Measurements from ENCODE around the gene ERFL. TPM values are rescaled to one million over a fixed set of nuclear protein-coding genes. Genes with fewer than 3 reads are reported as not detected.

ERFL gene
- total RNA-seq, 2 donors from 2014 or later = not detected

DNA sequence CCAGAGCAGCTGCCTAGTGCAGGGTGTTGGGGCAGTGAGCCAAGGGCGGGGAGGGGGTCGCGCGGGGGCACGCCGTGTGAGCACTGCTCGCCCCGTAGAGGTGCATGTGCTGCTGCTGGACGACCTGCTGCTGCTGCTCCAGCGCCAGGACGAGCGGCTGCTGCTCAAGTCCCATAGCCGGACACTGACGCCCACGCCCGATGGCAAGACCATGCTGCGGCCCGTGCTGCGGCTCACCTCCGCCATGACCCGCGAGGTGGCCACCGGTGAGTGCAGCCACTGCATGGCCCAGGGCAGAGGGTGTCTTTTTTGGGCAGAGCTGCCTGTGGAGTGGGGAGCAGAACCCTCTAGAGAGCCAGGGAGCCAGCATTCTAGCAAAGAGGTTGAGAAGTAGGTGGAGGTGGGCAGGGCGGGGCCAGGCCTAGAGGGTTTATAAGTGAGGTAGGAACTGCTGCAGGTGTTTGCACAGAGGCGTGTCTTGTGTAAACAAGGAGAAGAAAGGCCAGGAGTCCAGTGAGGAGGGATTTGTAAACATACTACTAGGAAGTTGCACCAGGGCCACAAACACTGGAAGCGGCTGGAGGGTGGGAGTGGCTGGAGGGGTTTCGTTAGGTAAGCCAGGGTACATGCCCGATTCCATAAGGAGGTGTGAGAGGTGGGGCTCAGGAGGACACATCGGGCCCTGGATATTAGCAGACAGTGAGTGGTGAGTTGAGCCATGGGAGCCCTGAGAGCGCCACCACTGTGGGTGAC is 24.0 kb downstream of the ERFL start:
- H3K27ac ChIP-seq = no peak overlapping the region
- no peak overlapping the region for H3K4me3 ChIP-seq
- DNase-seq (ENCODE audit: low spot score) = no peak
- no peaks in the 10 kb centered on the region for H3K4me1 ChIP-seq
- H3K9me3 ChIP-seq = no peaks in the 10 kb centered on the region
- TF ChIP-seq, protein P1, sequence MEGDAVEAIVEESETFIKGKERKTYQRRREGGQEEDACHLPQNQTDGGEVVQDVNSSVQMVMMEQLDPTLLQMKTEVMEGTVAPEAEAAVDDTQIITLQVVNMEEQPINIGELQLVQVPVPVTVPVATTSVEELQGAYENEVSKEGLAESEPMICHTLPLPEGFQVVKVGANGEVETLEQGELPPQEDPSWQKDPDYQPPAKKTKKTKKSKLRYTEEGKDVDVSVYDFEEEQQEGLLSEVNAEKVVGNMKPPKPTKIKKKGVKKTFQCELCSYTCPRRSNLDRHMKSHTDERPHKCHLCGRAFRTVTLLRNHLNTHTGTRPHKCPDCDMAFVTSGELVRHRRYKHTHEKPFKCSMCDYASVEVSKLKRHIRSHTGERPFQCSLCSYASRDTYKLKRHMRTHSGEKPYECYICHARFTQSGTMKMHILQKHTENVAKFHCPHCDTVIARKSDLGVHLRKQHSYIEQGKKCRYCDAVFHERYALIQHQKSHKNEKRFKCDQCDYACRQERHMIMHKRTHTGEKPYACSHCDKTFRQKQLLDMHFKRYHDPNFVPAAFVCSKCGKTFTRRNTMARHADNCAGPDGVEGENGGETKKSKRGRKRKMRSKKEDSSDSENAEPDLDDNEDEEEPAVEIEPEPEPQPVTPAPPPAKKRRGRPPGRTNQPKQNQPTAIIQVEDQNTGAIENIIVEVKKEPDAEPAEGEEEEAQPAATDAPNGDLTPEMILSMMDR (IDR thresholded peaks at IDR 0.05) = no peak
- peaks cover 75% of the 10 kb centered on the region for H3K36me3 ChIP-seq
- no peaks in the 10 kb centered on the region for H3K27me3 ChIP-seq

DNA sequence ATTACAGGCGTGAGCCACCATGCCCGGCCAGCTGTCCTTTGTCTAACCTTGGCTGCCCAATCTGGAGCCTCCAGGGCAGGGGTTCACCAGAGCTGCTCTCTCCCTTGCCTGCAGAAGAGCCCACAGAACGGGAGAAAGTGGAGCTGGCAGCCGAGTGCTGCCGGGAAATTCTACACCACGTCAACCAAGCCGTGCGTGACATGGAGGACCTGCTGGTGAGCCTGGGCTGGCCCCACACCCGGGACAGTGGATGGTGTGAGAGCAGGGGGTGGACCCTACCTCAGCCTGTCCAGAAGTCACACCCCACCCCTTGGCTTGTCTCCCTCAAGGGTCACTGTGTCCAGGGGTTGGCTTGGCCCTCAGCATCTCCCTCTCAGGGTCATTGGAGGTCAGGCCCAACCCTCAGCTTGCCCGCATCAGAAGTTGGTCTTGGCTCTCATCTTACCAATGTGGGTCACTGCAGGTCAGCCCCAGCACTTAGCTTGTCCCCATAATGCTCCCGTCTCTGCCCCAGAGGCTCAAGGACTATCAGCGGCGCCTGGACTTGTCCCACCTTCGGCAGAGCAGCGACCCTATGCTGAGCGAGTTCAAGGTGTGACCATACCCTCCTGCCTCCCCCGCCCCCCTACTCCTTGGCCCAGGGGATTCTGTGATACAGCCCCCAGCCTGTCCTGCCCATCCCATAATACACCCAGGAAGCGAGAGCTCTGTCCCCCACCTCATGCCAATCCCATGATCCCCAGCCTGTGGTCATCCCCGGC is 24.9 kb downstream of the ERFL start:
- Histone ChIP-seq H3K27ac (no peak overlapping the region), H3K4me3 (no peak overlapping the region), H3K9me3 (no peaks in the 10 kb centered on the region), H3K36me3 (peaks cover 83% of the 10 kb centered on the region), H3K4me1 (no peaks in the 10 kb centered on the region), H3K27me3 (no peaks in the 10 kb centered on the region)
- DNase-seq (ENCODE audit: low spot score) = no peak
- TF ChIP-seq, protein P1 (IDR thresholded peaks at IDR 0.05) = no peak

DNA sequence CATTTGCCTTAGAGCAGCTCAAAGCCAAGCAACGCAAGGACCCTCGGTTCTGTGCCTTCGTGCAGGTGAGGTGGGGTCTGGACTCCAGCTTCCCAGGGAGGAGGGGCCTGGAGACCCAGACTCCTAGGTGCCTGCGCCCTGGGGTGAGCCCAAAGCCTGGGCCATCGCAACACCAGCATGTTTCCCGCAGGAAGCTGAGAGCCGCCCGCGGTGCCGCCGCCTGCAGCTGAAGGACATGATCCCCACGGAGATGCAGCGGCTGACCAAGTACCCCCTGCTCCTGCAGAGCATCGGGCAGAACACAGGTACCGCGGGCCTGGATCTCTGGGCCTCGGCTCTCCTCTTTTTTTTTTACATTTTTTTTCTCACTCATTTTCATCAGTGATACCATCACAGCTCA is 25.7 kb downstream of the ERFL start:
- Histone ChIP-seq H3K4me3 (no peak overlapping the region), H3K27ac (no peak overlapping the region), H3K4me1 (no peaks in the 10 kb centered on the region), H3K36me3 (peaks cover 91% of the 10 kb centered on the region), H3K27me3 (no peaks in the 10 kb centered on the region), H3K9me3 (no peaks in the 10 kb centered on the region)
- no peak for DNase-seq (ENCODE audit: low spot score)
- TF ChIP-seq, protein P1 (IDR thresholded peaks at IDR 0.05) = no peak

DNA sequence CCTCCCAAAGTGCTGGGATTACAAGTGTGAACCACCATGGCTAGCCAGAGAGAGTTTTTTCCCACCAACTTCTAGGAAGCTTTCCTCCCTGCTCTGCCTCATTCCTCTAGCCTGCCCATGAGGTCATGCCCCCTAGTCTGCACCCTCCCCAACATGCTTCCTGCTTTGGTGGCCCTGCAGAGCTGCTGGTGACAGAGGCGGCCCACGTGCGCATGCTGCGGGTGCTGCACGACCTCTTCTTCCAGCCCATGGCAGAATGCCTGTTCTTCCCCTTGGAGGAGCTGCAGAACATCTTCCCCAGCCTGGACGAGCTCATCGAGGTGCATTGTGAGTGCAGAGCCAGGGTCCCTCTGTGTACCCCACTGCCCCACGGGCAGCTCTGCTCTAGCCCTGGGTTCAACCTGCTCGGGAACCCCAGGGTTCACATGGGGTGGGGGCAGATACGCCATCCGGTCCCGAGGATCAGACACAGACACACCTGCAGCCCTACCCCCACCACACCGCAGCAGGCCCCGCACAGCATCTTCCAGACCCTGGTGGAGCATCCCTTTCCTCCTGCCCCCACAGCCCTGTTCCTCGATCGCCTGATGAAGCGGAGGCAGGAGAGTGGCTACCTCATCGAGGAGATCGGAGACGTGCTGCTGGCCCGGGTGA is 26.4 kb downstream of the ERFL start:
- peaks cover 88% of the 10 kb centered on the region for H3K36me3 ChIP-seq
- H3K27me3 ChIP-seq = no peaks in the 10 kb centered on the region
- TF ChIP-seq, protein P1 (IDR thresholded peaks at IDR 0.05) = no peak
- H3K9me3 ChIP-seq = no peaks in the 10 kb centered on the region
- no peak for DNase-seq (ENCODE audit: low spot score)
- H3K4me1 ChIP-seq = no peaks in the 10 kb centered on the region
- no peak overlapping the region for H3K4me3 ChIP-seq
- H3K27ac ChIP-seq = no peak overlapping the region

DNA sequence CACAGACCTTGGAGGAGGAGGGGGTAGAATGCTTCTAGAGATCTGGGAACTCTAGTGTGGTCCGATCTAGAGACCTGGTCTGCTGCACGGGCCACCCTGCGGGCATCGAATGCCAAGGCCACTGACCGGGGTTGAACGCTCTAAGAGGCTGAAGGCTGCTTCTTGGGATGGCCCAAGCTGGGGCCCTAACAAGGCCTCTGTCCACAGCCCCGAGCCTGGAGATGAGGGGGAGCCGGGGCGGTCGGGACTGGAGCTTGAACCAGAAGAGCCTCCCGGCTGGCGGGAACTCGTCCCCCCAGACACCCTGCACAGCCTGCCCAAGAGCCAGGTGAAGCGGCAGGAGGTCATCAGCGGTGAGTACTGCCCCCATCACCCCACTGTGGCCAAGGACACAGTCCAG is 30.0 kb downstream of the ERFL start:
- H3K4me3 ChIP-seq = no peak overlapping the region

More for the DNA sequence above, 30.0 kb downstream of the ERFL start:
- peaks cover 77% of the 10 kb centered on the region for H3K36me3 ChIP-seq
- no peaks in the 10 kb centered on the region for H3K9me3 ChIP-seq
- H3K27ac ChIP-seq = no peak overlapping the region
- no peaks in the 10 kb centered on the region for H3K4me1 ChIP-seq
- H3K27me3 ChIP-seq = no peaks in the 10 kb centered on the region
- DNase-seq (ENCODE audit: low spot score) = no peak
- TF ChIP-seq, protein P1 (IDR thresholded peaks at IDR 0.05) = no peak

All from right atrium auricular region (tissue), 2 donors.